Stimulated activated CD4-positive, alpha-beta T cell treated with anti-CD3 and anti-CD28 coated beads, Interleukin-12 subunit alpha, Interleukin-12 subunit beta, amount 100 ng/mL, for 4 hours (primary cell): ENCODE data around the gene CRYZ.
"Not testable (repeated sequence)": the region's sequence is repeated elsewhere in the genome, so short reads cannot be mapped to it uniquely, and the experiment has no call there.

Source experiments
- DNase-seq: peaks from one replicate; pipeline ENCODE4 v3.0.0-alpha.2; 2020

CRYZ gene

DNA sequence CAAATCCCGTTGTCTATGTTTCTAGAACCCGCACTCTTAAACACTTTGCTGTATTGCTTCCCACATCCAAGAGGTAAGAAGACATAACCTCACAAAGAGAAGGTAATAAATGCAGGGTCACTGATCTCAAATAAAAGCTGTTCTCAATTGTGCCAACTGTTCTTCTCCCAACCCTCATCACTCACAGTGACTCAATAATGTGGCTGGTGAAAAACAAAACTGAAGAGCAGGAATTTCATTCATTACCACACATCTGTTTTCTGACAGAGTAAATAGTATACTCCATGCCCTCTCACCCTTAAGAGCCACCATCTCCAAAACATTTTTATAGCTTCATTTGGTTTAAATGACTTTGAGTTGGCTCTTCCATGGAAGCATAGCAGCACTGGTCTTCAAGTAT lies 53.0 kb downstream of the CRYZ start:
- DNase-seq: no peak

DNA sequence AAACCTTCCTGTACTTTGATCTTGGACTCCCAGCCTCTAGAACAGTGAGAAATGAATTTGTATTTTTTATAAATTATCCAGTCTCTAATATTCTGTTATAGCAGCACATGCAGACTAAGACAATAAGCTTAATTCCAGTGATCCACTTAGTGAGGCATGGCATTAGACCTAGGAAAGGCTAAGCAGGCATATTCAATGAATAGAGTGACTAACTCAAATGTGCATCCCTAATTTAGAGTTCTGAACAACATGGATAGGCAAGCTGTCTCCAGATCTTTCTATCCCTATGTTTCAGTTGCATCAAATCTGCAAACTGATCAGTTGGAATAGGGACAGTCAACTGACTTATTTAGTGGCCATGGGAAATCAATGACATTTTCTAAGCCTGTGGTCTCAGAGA lies 54.9 kb downstream of the CRYZ start:
- DNase-seq: no peak

DNA sequence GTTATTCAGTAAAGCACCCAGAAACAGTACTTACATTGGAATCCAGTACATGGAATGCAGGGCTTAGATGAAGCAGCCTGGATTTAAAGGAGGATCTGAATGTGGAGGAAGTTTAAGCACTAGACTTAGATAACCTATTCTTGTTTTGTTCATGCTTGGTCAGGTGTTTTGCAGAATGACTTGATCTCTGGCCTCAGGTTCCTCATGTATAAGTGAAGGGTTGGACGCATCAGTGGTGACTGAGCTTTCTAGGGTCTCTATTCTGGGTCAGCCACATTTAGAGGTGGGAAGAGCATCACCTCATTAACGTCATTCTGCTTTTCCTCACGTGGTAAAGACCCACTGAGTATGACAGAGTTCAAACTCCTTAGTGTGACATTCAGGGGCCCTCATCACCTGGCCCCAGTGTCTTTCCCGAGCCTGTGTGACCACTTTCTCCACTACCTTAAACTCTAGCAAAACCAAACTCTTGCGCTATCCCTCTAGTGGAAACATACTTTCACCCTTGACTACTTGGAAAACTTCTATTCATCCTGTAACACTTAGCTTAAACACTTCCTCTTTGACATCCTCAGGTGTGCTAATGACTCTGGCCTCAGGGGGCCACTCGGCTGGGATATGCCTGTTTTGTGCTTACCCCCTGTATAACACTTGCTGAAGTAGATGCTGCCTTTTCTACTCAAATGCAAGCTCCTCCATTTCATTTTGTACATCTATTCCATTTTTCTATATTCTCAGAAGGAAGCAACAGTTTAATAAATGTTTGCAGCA lies 58.4 kb downstream of the CRYZ start:
- DNase-seq: no peak

DNA sequence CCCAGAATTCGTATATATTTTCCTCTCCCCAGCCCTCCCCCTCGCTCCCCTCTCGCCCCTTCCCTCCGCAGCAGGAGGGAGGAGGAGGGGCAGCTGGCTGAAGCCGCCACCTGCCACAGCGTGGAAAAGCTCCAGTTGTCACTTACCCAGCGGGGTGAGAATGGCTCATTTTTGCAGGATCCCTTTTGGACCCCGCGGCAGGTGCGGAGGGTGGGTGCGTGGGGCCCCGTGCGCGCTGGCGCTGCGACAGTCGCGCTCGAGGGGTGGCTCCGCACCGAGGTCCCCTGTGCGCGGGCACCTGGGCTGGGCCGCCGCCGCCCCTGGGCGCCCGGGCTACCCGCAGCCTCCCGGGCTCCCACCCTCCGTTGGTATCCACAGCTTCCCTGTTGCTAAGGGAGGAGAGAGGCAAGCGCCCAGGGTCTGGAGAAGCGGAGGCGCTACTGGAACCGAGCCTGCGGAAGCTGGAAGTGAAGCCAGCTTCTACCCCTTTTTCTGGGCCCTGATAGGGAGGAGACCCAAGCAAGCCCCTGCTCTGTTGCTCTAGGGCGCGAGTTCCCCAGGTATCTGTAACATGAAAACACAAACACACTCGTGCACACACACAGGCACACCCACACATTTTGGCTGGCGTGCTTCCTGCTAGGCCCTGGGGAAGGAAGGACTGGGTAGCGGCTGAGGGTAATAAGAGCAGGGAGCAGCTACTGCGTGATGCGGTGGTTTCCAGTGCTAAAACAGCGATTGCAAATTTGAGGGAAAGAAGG lies 59.3 kb downstream of the CRYZ start, which contains the start of gene ERICH3:
TSS of gene ERICH3 (minus strand) at position 442 of the 761 bp plus-strand sequence. CDS start at position 169, 273 bp downstream.
- no peak for DNase-seq

DNA sequence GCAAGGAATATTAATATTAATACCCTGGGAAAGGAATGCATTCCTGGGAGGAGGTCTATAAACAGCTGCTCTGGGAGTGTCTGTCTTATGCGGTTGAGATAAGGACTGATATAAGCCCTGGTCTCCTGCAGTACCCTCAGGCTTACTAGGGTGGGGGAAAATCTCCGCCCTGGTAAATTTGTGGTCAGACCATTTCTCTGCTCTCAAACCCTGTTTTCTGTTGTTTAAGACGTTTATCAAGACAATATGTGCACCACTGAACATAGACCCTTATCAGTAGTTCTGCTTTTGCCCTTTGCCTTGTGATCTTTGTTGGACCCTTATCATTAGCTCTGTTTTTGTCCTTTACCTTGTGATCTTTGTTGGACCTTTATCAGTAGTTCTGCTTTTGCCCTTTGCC lies 62.0 kb downstream of the CRYZ start:
- DNase-seq: not testable (repeated sequence)
